NCI-H2107 treated with DMSO at 0.1 percent for 48 hours (cell line): Measurements from ENCODE around the gene NPEPL1.
"Not testable (repeated sequence)": the region's sequence is repeated elsewhere in the genome, so short reads cannot be mapped to it uniquely, and the experiment has no call there.

Experiments
- DNase-seq: peaks from one replicate; lab custom pipeline; 2025; ENCODE audit not compliant: unreplicated experiment; lab: John Stamatoyannopoulos, UW

NPEPL1 gene

DNA sequence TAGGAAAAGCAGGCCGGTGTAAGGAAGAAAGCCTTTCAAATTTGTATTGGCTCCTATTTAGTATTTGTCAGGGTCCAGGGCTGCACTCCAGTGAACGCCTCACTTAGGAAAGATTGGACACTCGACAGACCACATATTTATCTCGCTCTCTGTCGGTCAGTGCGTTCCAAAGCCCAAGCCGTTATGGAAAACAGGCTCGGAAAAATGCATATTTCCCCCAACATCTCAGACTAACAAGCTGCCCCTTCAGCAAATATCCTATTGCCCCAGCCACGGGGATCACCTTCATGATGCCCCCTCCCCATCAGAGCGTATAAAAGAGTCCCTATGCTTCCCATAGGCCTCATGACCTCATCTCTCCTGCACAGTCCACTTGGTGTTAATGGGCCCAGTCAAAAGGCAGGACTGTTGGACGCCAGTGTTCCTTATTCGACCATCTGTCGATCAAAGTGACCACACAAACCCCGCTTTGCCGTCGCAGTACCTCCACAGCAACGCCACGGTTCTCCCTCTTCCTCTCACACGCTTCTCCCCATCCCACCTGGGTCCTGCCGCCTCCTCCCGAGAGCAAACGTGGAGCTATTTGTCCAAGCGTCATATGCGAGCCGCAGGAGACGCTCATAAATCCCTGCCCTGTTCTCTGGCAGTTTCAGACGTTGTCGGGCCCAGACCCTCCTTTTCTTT is 63.3 kb downstream of the NPEPL1 start:
- DNase-seq, result no peak

DNA sequence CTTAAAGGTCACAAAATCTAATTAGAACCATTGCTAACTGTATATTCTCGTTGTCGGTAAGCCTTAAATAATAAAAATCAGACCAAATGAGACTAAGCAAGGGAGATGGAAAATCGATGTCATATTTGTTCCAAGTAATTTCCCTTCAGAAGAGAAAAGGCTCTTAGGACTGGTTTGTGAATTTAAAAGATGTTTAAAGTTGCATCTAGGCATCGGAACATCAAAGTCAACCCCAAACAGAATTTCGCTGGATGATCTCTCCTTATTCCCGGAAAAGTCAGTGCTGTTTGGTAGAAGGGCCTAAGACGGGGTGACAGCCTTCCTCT is 63.8 kb downstream of the NPEPL1 start:
- no peak for DNase-seq

DNA sequence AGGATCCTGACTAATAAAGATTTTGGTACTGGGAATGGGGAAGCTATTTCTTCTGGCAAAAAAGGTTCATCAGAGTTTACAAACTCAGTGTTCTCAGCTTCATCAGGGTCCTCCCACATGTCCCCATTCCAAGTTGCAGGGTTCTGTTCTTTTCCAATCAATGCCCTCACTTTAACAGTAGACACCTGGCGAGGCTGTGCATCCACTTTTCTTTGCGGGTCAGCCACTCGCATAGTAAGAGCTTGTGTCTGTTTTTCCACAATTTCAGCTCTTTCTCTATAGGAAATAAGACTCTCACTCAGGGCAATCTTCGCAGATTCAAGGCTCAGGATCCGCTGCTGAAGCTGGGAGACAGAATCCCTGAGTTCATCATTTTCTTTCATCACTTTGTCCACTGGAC is 65.0 kb downstream of the NPEPL1 start:
- not testable (repeated sequence) for DNase-seq

DNA sequence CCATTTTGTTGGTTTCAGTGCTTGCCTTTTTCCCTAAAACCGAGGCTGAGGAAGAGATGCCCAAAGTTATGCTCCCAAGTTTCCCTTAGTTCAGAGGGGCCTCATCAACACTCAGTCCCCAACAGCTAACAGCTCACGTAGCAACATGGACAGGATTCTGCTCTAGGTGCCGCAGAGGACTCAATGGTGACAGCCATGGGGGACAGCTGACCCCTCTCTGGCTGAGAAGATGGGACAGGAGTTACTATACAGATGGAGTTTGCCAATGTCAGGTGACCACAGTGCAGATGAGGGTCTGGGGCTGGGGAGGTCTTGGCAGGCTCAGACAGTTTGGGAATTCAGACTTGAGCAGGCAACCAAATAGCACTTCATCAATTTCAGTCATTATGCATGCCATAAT is 67.3 kb downstream of the NPEPL1 start:
- no peak for DNase-seq

DNA sequence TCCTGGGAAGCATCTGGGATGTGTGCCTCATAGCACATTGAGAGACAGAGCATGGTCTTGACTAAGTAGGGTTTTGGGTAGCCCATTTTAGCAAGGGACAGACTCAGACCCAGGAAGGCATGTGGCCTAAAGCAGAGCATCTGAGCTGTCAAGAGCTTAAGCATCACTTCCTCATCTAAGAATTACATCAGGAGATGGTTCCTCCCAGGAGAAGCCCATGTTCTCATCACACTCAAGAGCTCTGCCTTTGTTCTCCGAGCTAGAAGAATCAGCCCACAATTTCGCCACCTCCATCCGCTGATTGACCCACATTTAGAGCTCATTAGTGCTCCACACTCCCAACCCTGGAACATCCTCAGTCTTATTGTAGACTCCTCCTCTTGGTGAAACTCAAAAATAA is 68.3 kb downstream of the NPEPL1 start:
- DNase-seq, result no peak

DNA sequence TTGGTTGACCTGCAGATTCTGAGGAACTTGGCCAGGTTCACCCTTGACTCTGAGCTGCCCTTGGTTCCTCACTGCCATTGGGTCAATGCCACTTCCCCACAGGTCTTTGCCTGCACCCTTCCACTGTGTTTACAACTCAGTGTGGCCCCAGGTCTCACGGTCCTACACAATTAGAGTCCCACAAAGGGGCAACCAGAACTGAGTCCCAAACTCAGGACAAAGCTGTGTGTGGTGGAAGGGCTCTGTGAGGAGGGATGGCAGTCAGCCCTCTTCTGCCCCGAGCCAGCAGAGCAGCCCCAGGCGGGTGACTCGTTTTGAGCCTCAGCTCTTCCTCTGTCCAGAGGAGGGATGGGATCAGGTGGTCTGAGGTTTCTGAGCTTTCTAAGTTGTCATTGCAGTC is 69.5 kb downstream of the NPEPL1 start:
- DNase-seq, result no peak

DNA sequence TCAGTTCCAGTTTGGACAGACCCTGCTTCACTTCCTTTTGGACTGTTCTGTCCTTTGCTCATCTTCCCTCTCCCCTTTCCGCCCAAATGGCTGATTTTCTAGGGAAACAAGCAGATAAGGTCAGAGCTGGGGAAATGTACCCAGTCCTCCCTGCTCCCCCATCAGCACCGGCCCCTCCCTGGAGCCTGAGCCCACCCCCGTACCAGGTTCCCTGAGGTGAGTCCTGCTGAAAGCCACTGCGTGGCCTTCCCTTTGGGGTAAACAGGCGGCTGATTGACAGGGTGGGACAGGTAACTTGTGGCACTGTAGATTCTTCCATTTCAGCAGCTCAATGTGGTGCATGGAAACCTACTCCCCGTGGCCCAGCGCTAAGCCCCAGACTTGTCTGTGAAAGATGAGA is 70.5 kb downstream of the NPEPL1 start:
- no peak for DNase-seq
